Psoas muscle (tissue), 8 donors: Measurements from ENCODE around the gene GPATCH4. TPM values are rescaled to one million over a fixed set of nuclear protein-coding genes. Genes with fewer than 3 reads are reported as not detected.
A peak's percentile ranks its signal among the peaks of the same experiment; 100 is the strongest.
"Not testable (repeated sequence)": the region's sequence is repeated elsewhere in the genome, so short reads cannot be mapped to it uniquely, and the experiment has no call there.

Experiments used
- ATAC-seq, 4 donors: fragments of 200-7000 bp; cut with Tn5 transposase; one replicate each; pipeline ENCODE4 v1.9.1; 2020; ENCODE audit warnings: moderate library complexity in 3 of 4, mild to moderate bottlenecking in 2 of 4
- DNase-seq, 2 donors: peaks; one replicate each; pipeline ENCODE4 v3.0.0-alpha.2; 2020
- H3K27ac ChIP-seq: fragments of 200-600 bp; one replicate; pipeline ENCODE4 v1.8.0; 2022
- H3K27me3 ChIP-seq, 3 donors: fragments of 200-600 bp in 1 of 3; one replicate each; pipeline versions ENCODE4 v1.6.1 to v1.8.0; 2013 to 2022; ENCODE audit warnings: low read length in 2 of 3, mild to moderate bottlenecking in 2 of 3, moderate library complexity in 1 of 3; ENCODE audit not compliant: insufficient read depth in 3 of 3
- H3K36me3 ChIP-seq, 2 donors: fragments of 200-600 bp in 1 of 2; one replicate each; pipeline versions ENCODE4 v1.6.1 to v1.8.0; 2013 to 2022; ENCODE audit warnings: low read depth in 1 of 2, mild to moderate bottlenecking in 1 of 2, moderate library complexity in 1 of 2; ENCODE audit not compliant: insufficient read depth in 1 of 2
- H3K4me1 ChIP-seq: fragments of 200-600 bp; one replicate; pipeline ENCODE4 v1.8.0; 2022
- H3K4me3 ChIP-seq: fragments of 200-600 bp; one replicate; pipeline ENCODE4 v1.8.0; 2022; ENCODE audit warnings: mild to moderate bottlenecking
- H3K9me3 ChIP-seq: fragments of 200-600 bp; one replicate; pipeline ENCODE4 v1.8.0; 2022
- WGBS, 3 donors: extraction: QIAGEN DNeasy Blood & Tissue Kit; methylation state at CpG; one replicate each; pipeline versions ENCODE4 v1.1.6 to v1.1.7; 2013; 5-methylcytosine and 5-hydroxymethylcytosine counted together
- intact Hi-C, 2 donors: fragments of 100-400 bp; cut with DNase I; formaldehyde crosslinking; loops; one replicate each; pipeline versions ENCODE4 v1.11.0 to v1.14.2; 2022
- polyA plus RNA-seq, 3 donors: library from polyadenylated mRNA; stranded (reverse); fragments of 200-250 nt; gene quantifications; one replicate each; pipeline ENCODE4 v1.2.3, GENCODE V29; 2013
- total RNA-seq, 4 donors: library from RNA; stranded (reverse); fragmentation: NEBNext Ultra II Directional in 2 of 4; extraction: Animal tissue kit (Norgen Biotek cat#: 25700) in 2 of 4; gene quantifications; one replicate each; pipeline versions ENCODE4 v1.2.1 to v1.2.4, GENCODE V29; 2021 to 2023
- TF ChIP-seq, protein P1 (sequence below): fragments of 200-600 bp; IDR thresholded peaks from one replicate; pipeline ENCODE4 v1.8.0; 2022; ENCODE audit warnings: antibody characterized with exemption
- donor health status: healthy with polysubstance abuse.
- donor health status: DM: no; HTN: no; CAD: no; lungs with moderate emphysema.
- donor health status: Bipolar disorder and iron deficiency.
- donor health status: healthy.
- donor health status: DM: yes; HTN: yes; CAD: no.
- donor health status: DM: no; HTN: no; CAD: no.
- donor health status: DM: no; HTN: no; CAD: no.
- donor health status: DM: yes; HTN: yes; CAD: no.

Gene GPATCH4
- total and polyA plus RNA-seq, 7 donors: 30.6 to 110 (median 73.4) TPM

DNA sequence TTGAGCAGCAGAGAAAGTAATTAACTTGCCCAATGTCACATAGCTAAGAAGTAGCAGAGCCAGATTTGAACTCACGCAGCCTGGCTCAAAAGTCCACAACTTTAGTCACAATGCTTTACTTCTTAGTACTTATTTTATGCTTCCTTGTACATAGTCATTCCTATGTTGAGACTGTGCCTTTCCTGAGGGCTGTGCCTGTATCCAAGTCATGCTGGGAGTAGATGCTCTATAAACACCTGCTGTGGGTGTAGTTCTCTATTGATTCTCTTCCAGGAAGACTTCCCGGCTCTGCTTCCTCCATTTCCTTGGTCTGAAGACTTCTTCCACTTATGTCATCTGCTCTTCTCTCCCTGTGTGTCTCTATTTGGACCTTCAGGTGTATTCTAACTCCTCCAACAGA is 45.6 kb downstream of the GPATCH4 start:
- H3K9me3 ChIP-seq: no peaks in the 10 kb centered on the region
- 47 to 83% (median 75%) methylated on average over 2 of the region's 2 CpGs for WGBS, 3 donors
- H3K4me3 ChIP-seq: no peak overlapping the region
- H3K27me3 ChIP-seq: no peaks in the 10 kb centered on the region
- intact Hi-C loops: no loop called here
- TF ChIP-seq, protein P1, sequence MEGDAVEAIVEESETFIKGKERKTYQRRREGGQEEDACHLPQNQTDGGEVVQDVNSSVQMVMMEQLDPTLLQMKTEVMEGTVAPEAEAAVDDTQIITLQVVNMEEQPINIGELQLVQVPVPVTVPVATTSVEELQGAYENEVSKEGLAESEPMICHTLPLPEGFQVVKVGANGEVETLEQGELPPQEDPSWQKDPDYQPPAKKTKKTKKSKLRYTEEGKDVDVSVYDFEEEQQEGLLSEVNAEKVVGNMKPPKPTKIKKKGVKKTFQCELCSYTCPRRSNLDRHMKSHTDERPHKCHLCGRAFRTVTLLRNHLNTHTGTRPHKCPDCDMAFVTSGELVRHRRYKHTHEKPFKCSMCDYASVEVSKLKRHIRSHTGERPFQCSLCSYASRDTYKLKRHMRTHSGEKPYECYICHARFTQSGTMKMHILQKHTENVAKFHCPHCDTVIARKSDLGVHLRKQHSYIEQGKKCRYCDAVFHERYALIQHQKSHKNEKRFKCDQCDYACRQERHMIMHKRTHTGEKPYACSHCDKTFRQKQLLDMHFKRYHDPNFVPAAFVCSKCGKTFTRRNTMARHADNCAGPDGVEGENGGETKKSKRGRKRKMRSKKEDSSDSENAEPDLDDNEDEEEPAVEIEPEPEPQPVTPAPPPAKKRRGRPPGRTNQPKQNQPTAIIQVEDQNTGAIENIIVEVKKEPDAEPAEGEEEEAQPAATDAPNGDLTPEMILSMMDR: no peak
- DNase-seq (no peak), ATAC-seq (peak in 3 of 4 donors; percentile 3 to 13 (median 9))
- no peaks in the 10 kb centered on the region for H3K36me3 ChIP-seq
- H3K4me1 ChIP-seq: peaks cover 6% of the 10 kb centered on the region
- H3K27ac ChIP-seq: no peak overlapping the region

DNA sequence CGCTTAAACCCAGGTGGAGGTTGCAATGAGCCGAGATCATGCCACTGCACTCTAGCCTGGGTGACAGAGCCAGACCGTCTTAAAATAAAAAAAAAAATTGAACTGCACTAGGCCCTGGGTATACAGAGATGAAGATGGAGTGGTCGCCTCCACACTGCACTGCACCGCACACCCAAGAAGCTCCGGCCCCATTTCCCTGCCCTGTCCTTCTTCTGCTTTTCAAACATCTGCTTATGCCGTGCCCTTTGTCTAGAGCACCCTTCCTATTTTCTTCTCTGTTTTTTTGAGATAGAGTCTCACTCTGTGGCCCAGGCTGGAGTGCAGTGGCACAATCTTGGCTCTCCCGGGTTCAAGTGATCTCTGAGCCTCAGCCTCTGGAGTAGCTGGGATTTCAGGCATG is 46.3 kb downstream of the GPATCH4 start:
- TF ChIP-seq, protein P1: no peak
- ATAC-seq (no peak), DNase-seq (no peak)
- Histone ChIP-seq H3K4me1 (peaks cover 8% of the 10 kb centered on the region), H3K27me3 (no peaks in the 10 kb centered on the region), H3K9me3 (no peaks in the 10 kb centered on the region), H3K27ac (no peak overlapping the region), H3K4me3 (no peak overlapping the region), H3K36me3 (no peaks in the 10 kb centered on the region)
- 82 to 84% (median 84%) methylated on average over 8 of the region's 8 CpGs for WGBS, 3 donors
- intact Hi-C loops: no loop called here

DNA sequence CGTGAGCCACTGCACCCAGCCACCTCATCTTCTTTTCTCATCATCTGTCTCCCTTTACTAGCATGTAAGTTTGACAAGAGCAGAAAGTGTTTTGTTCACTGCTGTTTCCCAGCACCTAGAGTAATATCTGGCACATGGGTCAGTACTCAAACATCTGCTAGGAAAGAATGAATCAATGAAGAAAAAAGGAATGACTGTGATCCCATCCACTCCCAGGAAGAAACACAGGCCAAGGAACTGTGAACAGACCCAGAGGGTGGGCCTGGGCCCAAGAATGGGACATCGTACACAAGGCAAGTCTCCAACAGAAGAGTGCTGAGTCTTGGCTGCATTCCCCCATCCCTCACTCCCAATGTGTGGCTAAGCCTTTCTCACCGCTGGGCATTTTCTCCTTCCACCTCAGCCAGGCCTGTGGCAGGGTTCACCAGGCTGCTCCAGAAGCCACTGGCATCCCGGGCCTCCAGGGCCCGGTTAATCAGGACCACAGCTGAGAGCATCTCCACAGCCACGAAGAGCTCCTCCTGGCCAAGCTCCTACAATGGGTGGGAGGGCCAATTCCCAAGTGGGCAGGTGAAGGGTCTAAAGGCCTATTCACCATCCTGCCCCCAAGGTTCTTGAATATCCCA is 47.3 kb downstream of the GPATCH4 start:
- no peak for DNase-seq
- no peak overlapping the region for H3K4me3 ChIP-seq
- 68 to 79% (median 76%) methylated on average over 6 of the region's 6 CpGs for WGBS, 3 donors
- TF ChIP-seq, protein P1: no peak
- peaks cover 10% of the 10 kb centered on the region for H3K4me1 ChIP-seq
- no peaks in the 10 kb centered on the region for H3K36me3 ChIP-seq
- H3K9me3 ChIP-seq: no peaks in the 10 kb centered on the region
- ATAC-seq: no peak
- intact Hi-C loops: no loop called here
- no peak overlapping the region for H3K27ac ChIP-seq
- H3K27me3 ChIP-seq: no peaks in the 10 kb centered on the region

DNA sequence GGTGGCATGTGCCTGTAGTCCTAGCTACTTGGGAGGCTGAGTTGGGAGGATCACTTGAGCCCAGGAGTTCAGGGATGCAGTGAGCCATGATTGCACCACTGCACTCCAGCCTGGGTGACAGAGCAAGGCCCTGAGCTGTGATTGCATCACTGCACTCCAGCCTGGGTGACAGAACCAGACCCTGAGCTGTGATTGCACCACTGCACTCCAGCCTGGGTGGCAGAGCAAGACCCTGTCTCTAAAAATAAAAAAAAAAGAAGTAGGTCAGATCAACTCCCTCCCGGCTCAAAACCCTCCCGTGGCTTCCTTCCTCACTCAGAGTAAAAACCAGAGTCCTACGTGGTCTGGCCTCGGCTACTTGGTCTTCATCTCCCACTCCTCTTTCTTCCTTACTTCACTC is 48.3 kb downstream of the GPATCH4 start:
- H3K9me3 ChIP-seq, H3K4me1 ChIP-seq, intact Hi-C loops, H3K27ac ChIP-seq, H3K36me3 ChIP-seq, H3K27me3 ChIP-seq, H3K4me3 ChIP-seq: not testable (repeated sequence)
- DNase-seq (peak in 1 of 2 donors; percentile 33), ATAC-seq (peak in 1 of 4 donors; percentile 11)
- 85 to 97% (median 91%) methylated on average over 4 of the region's 4 CpGs for WGBS, 3 donors

DNA sequence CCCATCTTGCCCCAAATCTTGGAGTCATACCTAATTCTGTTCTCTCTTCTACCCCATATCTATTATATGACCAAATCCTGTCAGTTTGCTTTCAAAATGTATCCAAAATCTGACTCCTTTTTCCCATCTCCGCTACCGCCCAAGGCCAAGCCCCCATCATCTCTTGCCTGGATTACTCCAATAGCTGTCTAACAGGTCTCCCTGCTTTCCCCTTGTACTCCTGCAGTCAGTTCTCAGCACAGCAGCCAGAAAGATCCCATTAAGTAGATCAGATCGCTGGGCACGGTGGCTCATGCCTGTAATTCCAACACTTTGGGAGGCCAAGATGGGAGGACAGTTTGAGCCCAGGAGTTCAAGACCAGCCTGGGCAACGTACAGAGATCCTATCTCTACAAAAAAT is 48.8 kb downstream of the GPATCH4 start:
- Histone ChIP-seq H3K36me3 (no peaks in the 10 kb centered on the region), H3K27me3 (no peaks in the 10 kb centered on the region), H3K27ac (no peak overlapping the region), H3K4me1 (peaks cover 10% of the 10 kb centered on the region), H3K9me3 (no peaks in the 10 kb centered on the region), H3K4me3 (no peak overlapping the region)
- 76 to 78% (median 78%) methylated on average over 5 of the region's 5 CpGs for WGBS, 3 donors
- DNase-seq (no peak), ATAC-seq (no peak)
- TF ChIP-seq, protein P1: no peak
- intact Hi-C loops: no loop called here
